Islet precursor cell (in vitro differentiated cells): ENCODE measurements around the gene NF1.
A peak's percentile ranks its signal among the peaks of the same experiment; 100 is the strongest.

Experiments used
- DNase-seq: peaks from one replicate; pipeline ENCODE4 v3.0.0-alpha.2; 2018

NF1 gene

GRCh38 chr17:31411707-31412285 is 317.0 kb downstream of the NF1 start:
- DNase-seq = peak; percentile 56

DNA sequence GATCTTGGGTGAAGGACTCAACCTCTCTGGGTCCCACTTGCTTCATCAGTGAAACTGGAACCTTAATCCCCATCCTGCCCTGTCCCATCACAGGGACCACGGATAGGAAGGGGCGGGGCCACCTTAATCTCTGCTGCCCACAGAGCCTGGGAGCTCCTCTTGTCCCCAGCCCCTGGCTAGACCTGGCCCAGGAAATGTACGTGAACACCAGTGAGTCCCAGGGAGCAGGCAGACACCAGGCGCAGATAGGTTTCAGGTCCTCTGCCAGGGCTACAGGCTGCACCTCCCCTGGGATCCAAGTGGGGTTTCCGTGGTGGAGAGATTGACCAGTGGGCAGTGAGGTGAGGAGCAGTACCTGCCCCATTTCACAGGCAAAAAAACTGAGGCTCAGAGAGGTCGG is 317.7 kb downstream of the NF1 start:
- peak; percentile 59 for DNase-seq

DNA sequence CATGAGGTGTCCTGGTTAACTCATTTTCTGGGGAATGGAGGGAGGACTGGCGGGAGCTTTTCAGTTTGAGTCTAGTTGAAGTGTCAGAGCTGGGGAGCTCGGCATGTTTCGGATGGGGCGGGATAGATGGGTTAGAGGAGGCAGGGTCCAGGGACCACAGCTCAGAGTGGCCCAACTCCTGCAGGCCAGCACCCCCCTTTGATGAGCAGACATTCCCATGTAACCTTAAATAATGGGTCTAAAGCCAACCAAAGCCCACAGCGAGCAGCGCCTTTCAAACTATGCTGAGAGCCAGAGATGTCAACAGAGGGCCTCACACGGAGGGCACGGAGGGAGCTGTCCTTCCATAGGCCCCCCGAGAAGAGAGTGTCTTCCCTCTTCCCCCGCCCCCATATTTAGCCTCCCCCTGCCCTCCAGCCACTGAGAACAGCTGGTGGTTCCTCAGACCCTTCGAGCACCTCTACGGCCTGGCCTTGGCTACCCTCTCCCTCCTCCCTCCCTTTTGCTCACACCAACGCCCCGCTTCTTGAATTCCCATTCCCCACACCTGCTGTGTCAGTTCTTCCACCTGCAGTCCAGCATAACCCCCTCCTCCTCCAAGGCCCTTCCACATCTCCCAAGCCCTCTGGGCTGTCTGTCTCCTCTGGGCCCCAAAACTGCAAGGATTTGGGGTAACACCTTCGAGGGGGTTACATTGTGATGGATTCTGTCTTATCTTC is 318.5 kb downstream of the NF1 start:
- peak; percentile 51 for DNase-seq

DNA sequence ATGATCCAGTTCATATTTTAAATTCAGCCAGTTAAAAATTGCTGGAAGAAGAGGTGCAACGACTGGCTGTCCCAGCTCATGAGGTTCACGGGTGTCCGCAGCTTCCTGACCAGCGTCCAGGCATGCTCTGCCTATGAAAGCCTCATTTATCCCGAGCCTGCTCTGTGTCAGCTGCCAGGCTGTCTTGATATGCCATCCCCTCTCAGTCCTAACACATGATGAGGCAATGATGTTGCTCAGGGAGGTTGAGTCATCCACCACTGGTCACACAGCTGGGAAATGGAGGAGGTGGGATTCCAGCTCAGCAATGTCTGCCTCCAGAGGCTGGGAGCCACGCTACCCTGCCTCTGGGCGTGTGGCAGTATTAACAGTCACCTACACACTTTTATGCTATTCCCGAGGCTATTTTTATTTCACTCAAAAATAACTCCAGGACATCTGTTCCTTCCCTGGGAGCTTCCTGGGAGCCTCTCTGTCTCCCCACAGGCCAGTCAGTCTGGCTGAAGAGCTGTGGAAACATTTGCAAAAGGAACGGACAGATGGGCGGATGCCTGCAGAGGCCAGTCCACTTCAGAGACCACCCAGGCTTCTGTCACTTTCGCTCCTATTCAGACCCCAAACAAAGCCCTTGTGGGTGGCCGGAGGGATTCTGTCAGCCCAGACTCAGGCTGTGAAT is 319.2 kb downstream of the NF1 start:
- DNase-seq = peak; percentile 95

GRCh38 chr17:31414550-31414918 is 319.8 kb downstream of the NF1 start:
- DNase-seq = no peak

- peak; percentile 48 for DNase-seq
Observed at GRCh38 chr17:31415004-31415454, 320.3 kb downstream of the NF1 start.

GRCh38 chr17:31415640-31416502 is 321.1 kb downstream of the NF1 start:
- no peak for DNase-seq

DNA sequence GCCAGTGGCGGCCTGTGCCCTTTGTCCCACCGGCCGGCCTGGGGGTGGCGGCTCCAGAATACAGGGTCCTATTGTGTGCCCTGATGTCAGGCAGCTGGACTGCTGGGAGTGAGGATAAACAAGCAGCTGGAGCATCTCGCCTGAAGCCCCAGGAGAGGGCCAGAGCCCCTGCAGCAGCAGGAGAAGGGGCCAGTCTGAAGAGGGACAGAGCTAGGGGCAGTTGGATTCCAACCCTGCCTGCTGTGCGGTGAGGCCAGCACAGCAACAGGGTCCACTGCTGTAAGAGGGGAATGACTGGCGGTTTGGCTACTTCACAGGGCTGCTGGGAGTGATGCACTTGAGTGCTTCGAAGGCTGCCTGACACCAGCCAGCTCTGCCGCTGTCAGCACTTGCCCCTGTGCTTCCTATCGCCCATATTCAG is 321.7 kb downstream of the NF1 start:
- DNase-seq = peak; percentile 83

- peak; percentile 55 for DNase-seq
Observed at GRCh38 chr17:31417051-31417792, 322.4 kb downstream of the NF1 start.

GRCh38 chr17:31418773-31419350 is 324.1 kb downstream of the NF1 start:
- DNase-seq = peak; percentile 19

DNA sequence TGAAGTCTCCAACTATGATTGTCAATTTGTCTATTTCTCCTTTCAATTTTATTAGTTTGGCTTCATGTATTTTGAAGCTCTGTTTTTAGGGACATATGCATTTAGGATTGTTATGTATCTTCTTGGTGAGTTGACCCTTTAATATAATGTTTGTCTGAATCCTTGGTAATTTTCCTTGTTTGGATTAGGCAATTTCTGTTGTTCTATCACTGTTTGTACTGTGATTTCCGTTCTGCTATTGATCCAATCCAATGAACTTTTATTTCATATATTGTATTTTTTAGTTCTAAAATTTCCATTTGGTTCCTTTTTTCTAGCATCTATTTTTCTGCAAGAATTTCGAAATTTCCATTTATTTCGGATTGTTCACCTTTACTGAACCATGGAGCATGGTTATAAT is 327.7 kb downstream of the NF1 start:
- no peak for DNase-seq

DNA sequence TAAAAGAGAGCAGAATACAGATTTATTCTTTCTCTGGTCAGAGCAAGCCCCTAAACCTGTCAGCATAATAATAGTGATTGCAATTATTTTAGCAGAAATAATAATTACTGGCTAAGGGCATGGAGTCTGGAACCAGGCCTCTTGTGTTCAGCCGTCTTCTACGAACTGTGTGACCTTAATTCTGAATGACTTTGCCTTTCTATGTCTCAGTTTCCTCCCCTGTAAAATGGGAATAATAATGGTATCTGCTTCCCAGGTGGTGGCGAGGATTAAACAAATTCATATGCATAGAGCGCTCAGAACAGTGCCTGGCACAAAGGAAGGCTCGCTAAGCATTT is 330.1 kb downstream of the NF1 start:
- no peak for DNase-seq

DNA sequence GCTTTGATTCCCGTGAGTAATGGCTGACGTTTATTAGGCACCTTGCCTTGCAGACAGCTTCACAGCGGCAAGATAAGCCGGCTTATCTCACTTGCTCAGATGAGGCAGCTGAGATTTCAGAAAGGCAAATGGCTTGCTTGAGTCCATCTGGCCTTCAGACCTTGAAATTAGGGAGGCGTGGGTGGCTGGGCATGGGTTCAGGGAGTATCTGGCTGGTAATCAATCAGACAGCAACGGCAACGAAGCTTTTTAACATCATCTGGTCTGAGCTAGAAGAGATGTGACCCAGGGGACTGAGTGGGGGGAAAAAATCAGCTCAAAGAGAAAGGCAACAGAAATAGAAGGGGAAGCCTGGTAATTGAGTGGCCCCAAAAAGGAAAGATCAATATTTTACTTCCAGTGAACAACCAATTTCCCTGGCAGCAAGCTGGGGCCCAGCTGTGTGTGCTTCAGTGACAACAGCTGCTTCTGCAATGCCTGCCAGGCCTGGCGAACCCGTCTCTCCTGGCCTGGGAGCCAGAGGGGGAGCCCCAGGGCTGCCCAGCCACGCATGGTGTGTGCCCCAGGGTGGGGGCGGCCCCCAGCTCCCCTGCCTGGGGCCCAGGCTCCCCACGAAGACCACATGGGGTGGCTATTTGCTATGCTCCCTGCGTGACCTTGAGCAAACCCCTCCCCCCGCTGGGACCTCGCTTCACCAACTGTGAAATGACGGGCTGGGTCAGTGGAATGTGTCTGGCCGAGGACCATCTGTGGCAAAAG is 330.7 kb downstream of the NF1 start:
- peak; percentile 83 for DNase-seq
